AG09309 (cell line): ENCODE measurements around the gene PSMA1.

Experiments
- DNase-seq: peaks from one replicate; pipeline ENCODE4 v3.0.0-alpha.2; 2010; ENCODE audit warnings: low read depth
- H3K4me3 ChIP-seq: 2 replicates; pipeline ENCODE4 v1.5.1; 2011; ENCODE audit warnings: mild to moderate bottlenecking, low read depth, low read length, moderate library complexity; ENCODE audit not compliant: control insufficient read depth
- CTCF ChIP-seq: IDR thresholded peaks from 2 replicates; pipeline ENCODE4 v1.5.1; 2011; ENCODE audit warnings: mild to moderate bottlenecking, low read depth, low read length, inconsistent platforms; ENCODE audit not compliant: insufficient read depth, control insufficient read depth; ENCODE audit errors: missing control alignments

Gene PSMA1

GRCh38 chr11:14529951-14530350 lies 9.8 kb upstream of the PSMA1 start:
- no peak for TF ChIP-seq CTCF
- H3K4me3 ChIP-seq, result no peak overlapping the region
- DNase-seq, result no peak

DNA sequence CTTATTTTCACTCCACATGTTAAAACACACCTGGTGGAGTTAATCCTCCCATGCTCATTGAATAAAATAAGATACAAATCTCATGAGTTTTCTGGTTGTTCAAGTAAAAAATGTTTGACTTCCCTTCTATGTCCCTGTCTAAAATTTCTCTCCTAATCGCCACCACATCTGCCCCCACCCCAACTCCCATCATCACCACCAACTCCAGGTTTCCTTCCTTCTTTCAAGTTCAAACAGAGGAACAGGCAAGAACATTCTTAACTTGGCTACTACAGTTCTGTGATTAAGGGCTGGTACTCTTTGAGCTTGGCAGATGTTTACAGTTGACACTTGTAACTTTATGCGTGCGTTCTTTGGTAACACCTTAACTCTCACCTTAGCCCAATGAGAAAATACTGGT lies 9.1 kb upstream of the PSMA1 start:
- DNase-seq, result no peak
- no peak overlapping the region for H3K4me3 ChIP-seq
- TF ChIP-seq CTCF, result no peak

DNA sequence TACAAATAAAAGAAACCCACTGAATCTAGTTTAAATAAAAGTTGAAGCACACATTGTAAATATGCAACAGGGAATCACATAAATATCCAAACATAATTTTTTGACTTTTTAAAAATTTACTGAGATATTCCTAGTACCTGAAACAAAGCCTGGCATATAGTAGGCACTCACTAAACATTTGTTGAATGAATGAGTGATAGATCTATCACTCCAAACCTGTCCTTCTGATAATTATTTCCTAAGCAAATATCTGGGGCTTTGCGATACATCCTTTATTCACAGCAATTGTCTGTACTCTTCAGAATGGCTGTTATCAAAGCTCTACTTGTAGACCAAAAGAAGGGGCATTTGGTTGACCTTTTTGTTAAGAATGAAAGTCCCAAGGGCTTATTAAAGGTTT lies 2.6 kb upstream of the PSMA1 start:
- TF ChIP-seq CTCF, result no peak
- no peak overlapping the region for H3K4me3 ChIP-seq
- no peak for DNase-seq

- TF ChIP-seq CTCF, result no peak
- H3K4me3 ChIP-seq, result no peak overlapping the region
- no peak for DNase-seq
These were observed 2.1 kb upstream of the PSMA1 start for GRCh38 chr11:14522245-14522644.

- no peak for TF ChIP-seq CTCF
- H3K4me3 ChIP-seq, result peak overlapping the region; percentile 76
- DNase-seq, result no peak
These were observed 563 bp upstream of the PSMA1 start for GRCh38 chr11:14520747-14521151.

- peak overlapping the region; percentile 76 for H3K4me3 ChIP-seq
- no peak for DNase-seq
- TF ChIP-seq CTCF, result no peak
These were observed 629 bp downstream of the PSMA1 start for GRCh38 chr11:14519597-14519916.

DNA sequence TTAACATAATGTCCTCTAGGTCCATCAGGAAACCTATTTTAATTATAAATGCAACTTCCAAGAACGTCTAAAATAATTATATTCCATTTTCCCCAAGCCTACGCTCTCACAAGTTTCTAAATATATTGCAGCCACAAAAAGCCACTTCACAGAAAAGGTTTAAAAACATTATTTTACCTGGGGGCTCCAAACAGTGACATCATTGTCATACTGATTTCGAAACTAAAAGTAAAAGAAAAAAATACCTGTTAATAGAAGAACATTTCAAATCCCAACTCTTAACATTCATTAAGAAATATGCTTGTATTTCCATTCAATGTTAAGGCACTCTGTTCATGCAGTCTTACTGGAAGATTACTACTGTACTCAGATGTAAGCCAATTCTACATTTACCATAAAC lies 1.4 kb downstream of the PSMA1 start:
- no peak for TF ChIP-seq CTCF
- peak overlapping the region; percentile 76 for H3K4me3 ChIP-seq
- DNase-seq, result no peak
